Midbrain (tissue), 1 donor: ENCODE measurements around the gene KCNG2.
A peak's percentile ranks its signal among the peaks of the same experiment; 100 is the strongest.

Source experiments
- DNase-seq: peaks from one replicate; lab custom pipeline; 2025; lab: John Stamatoyannopoulos, UW

The KCNG2 gene

DNA sequence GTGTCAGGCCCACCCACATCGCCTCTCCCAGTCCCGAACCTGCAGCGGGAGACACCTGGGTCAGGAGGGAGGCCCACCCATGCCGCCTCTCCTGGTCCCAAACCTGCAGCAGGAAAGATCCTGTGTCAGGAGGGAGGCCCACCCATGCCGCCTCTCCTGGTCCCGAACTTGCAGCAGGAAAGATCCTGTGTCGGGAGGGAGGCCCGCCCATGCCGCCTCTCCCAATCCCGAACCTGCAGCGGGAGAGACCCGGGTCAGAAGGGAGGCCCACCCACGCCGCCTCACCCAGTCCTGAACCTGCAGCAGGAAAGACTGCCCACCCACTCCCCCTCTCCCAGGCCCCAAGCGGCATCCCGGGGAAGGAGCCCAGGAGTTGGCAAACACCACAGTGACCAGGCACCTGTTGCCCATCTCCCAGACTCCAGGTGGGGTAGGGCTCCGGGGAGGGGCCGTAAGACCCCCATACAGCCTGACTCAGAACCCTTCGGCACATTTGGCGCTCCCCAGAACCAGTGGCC lies 145.9 kb downstream of the KCNG2 start:
- DNase-seq: no peak

DNA sequence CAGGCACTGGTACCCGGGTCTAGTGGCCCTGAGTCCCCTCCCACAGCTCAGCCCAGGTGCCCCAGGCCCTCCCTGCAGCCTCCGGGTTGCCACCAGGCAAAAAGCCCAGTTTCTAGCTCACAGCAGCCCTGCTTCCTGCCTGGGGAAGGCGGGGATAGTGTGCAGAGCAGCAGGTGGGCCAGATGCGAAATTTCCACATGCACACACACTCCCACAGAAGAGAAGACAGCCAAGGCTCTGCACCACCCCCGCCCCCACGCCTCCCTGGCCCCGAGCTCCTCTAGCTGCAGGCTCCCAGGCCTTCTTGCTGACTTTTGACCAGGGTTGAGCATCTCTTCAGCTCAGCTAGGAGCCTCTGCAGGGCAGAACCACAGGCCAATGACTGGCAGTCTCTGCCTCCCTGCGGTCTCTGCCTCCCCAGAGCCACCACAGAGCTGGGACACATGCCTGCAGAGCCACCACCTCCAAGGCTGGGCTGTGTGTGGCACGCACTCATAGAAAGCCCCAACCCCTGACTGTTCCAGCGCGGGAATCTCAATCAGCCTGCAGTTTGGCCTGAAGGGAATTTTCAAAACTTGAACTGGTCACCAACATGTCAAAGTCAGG lies 146.5 kb downstream of the KCNG2 start:
- DNase-seq: no peak

DNA sequence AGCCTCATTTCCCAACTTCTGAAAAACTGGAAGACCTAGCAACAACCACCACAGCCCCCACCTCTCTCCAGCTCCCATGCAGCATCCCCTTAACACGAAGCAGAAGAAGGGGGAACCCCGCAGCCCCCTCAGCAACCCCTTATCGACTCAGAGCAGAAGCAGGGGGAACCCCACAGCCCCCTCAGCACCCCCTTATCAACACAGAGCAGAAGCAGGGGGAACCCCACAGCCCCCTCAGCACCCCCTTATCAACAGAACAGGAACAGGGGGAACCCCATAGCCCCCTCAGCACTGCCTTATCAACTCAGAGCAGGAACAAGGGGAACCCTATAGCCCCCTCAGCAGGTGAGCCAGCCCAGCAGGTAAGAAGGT lies 147.0 kb downstream of the KCNG2 start:
- no peak for DNase-seq

DNA sequence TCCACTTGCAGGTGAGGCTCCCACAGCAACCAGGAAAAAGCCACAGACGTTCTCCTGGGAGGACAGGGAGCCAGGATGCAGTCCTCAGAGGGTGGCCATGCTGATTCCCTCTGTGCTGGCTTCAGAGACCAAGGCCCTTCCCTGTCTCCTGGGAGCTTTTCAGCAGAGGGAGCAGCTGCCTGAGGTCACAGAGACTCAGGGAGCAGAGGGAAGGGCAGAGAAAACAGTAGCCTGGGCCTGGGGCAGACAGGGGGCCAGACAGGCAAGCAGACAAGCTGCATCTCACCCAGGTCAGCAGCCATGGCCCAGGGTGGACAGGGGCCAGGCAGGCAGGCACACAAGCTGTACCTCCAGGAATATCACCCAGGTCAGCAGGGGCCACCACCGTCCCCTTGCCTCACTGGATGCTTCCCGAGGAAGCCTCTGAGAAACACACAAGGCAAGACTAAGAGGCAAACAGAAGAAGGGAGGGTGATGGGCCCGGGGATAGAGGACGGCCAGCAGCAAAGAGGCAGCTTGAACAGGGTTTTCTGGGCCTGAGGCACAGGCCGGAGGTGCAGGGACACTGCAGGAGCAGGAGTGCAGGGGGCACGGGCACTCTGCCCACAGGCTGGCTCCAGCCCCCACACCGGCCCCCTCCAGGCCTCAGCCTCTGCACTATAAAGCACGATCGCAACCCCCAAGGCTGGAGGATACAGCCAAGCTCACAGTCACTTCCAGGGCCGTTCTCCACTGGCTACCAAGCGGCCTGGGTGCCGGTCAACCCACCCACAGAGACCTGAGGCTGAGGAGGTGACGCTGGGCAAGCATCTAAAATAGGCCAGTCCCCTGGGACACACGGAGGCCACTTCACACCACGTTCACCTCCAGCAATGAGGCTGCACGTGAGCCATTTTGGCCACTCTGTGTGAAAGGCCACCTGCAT lies 147.6 kb downstream of the KCNG2 start:
- DNase-seq: no peak

DNA sequence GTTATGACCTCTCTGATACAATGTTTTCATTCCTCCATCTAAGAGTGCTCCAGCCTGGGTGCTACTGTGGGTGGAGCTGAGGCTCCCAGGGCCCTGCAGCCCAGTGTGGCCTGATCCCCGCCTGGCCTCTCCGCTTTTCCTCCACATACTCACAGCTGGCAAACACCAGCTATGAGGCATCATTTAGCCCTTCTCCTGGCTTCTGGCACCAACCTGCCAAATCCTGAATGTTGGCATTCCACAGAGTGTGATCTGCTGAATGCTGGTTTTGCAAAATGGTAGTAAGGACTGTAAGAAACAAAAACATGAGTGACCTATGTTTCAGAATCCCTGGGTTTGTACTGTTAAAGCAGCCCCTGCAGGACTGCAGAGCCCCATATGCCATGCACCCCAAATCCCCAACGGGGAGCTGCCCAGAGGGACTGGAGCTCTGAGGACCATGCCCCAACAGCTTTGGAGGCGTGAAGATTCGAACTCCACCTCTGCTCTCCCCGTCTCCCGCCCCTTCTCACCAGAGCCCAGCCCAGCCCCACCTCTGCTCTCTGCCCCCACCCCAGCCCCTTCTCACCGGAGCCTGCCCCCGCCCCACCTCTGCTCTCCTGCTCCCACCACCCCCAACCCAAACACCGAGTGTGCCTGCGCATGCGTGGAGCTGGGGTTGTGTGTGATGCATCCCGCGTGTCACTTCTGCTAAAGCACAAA lies 149.5 kb downstream of the KCNG2 start:
- no peak for DNase-seq

DNA sequence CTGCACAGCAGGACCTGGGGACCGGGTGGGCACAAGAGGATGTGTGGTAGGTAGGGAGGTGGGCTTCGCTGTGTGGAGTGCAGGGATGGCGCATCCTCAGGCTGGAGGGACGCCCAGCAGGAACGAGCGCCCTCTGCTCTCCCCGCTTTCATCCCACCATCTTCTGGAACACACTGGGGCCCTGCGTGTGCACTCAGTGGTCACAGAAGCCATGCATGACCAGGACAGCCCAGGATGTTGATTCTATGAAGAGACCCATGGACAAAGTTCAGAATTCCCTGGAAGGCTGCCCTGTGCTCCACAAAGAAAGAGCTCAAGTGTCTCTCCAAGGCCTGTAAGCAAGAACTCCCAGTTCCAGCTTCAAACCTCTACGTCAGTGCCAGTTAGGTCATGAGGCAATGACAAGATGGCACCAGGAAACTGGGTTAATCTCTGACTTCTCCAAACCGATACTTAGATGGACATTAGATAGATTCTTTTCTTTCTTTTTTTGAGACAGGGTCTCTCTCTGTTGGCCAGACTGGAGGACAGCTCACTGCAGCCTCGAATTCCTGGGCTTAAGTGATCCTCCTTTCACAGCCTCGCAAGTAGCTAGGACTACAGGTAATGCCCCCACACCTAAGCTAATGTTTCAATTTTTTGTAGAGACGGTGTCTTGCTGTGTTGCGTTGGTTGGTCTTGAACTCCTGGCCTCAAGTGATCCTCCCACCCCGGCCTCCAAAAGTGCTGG lies 150.3 kb downstream of the KCNG2 start:
- peak; percentile 41 for DNase-seq

DNA sequence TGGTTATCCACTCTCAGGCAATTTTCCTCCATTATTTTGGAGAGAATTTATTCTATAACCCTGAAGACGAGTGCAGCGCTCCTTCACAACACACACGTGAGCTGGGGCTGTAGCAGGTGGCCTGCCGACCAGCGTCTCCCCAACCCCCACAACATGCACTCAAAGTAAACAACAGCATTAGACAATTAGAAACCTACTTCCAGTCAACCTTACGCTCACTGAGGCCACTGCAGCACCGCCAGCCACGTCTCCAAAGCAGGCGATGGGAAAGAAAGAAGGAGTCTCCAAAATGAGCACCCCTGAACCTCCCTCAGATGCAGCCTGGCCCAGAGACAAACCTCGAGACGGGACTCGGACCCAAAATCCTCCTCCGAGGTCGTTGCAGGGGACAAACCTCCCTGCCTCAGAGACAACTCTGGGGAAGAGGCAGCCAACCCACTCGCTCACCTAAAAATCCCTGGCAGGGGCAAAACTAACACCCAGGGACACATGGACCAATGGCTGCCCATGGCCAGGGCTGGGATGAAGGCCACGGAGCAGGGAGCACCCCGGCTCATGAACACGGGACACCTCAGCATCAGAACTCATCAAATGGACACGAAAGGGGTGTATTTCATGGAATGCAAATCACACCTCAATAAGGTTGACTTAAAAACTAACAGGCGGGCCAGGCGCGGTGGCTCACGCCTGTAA lies 151.1 kb downstream of the KCNG2 start:
- no peak for DNase-seq
